Neuronal stem cell (in vitro differentiated cells): ENCODE data around the gene MAP1A.

Source experiments
- DNase-seq: peaks from one replicate; pipeline ENCODE4 v3.0.0-alpha.2; 2013; ENCODE audit warnings: low spot score
- H2AFZ ChIP-seq: one replicate; pipeline ENCODE4 v1.6.1; 2013; ENCODE audit warnings: mild to moderate bottlenecking, low read length, inconsistent platforms
- H2AK5ac ChIP-seq: 2 replicates; pipeline ENCODE4 v1.6.1; 2013; ENCODE audit warnings: low read depth, mild to moderate bottlenecking, inconsistent platforms, low read length, moderate library complexity, mixed read lengths
- H2BK120ac ChIP-seq: 2 replicates; pipeline ENCODE4 v1.6.1; 2013; ENCODE audit warnings: low read depth, mild to moderate bottlenecking, inconsistent platforms, low read length, moderate library complexity, mixed read lengths
- H2BK12ac ChIP-seq: one replicate; pipeline ENCODE4 v1.6.1; 2013; ENCODE audit warnings: low read length, inconsistent platforms
- H2BK15ac ChIP-seq: 2 replicates; pipeline ENCODE4 v1.6.1; 2013; ENCODE audit warnings: mild to moderate bottlenecking, low read length, inconsistent platforms, mixed read lengths
- H2BK5ac ChIP-seq: one replicate; pipeline ENCODE4 v1.6.1; 2013; ENCODE audit warnings: inconsistent platforms, mild to moderate bottlenecking, low read length, moderate library complexity
- H3K14ac ChIP-seq: one replicate; pipeline ENCODE4 v1.6.1; 2013; ENCODE audit warnings: low read length, inconsistent platforms
- H3K18ac ChIP-seq: 2 replicates; pipeline ENCODE4 v1.6.1; 2013; ENCODE audit warnings: low read length, inconsistent platforms
- H3K23ac ChIP-seq: 2 replicates; pipeline ENCODE4 v1.6.1; 2013; ENCODE audit warnings: low read depth, mild to moderate bottlenecking, mixed read lengths, low read length, inconsistent platforms; ENCODE audit not compliant: poor library complexity
- H3K27ac ChIP-seq: replicated peaks from 3 replicates; pipeline ENCODE4 v1.5.1; 2013; ENCODE audit warnings: low read length, inconsistent platforms
- H3K27me3 ChIP-seq, 3 experiments: 2 replicates each; pipeline ENCODE4 v1.6.1; 2013; ENCODE audit warnings: low read length in 3 of 3, mild to moderate bottlenecking in 2 of 3, inconsistent platforms in 1 of 3, low read depth in 1 of 3, mixed read lengths in 1 of 3, moderate library complexity in 1 of 3; ENCODE audit not compliant: control insufficient read depth in 3 of 3, insufficient read depth in 3 of 3
- H3K36me3 ChIP-seq, 2 donors: replicated peaks in 1 of 2; 2 replicates each; pipeline ENCODE4 v1.6.1; 2013; ENCODE audit warnings: low read length in 2 of 2; ENCODE audit not compliant: control insufficient read depth in 2 of 2, insufficient read depth in 2 of 2
- H3K4ac ChIP-seq: 2 replicates; pipeline ENCODE4 v1.6.1; 2013; ENCODE audit warnings: inconsistent platforms, mild to moderate bottlenecking, low read length, moderate library complexity
- H3K4me1 ChIP-seq, 2 donors: 1 replicate in 1 of 2; 2 replicates in 1 of 2; pipeline ENCODE4 v1.6.1; 2013; ENCODE audit warnings: low read length in 2 of 2, low read depth in 1 of 2; ENCODE audit not compliant: control insufficient read depth in 2 of 2, insufficient read depth in 1 of 2
- H3K4me2 ChIP-seq: one replicate; pipeline ENCODE4 v1.6.1; 2013; ENCODE audit warnings: mild to moderate bottlenecking, low read length, inconsistent platforms; ENCODE audit not compliant: insufficient read depth, poor library complexity, severe bottlenecking
- H3K4me3 ChIP-seq, 2 donors: 2 replicates each; pipeline ENCODE4 v1.5.1; 2013; ENCODE audit warnings: low read length in 2 of 2, mild to moderate bottlenecking in 2 of 2, inconsistent platforms in 1 of 2, moderate library complexity in 1 of 2
- H3K79me1 ChIP-seq: one replicate; pipeline ENCODE4 v1.6.1; 2013; ENCODE audit warnings: low read depth, mild to moderate bottlenecking, inconsistent platforms, low read length, moderate library complexity
- H3K9ac ChIP-seq: one replicate; pipeline ENCODE4 v1.6.1; 2013; ENCODE audit warnings: mild to moderate bottlenecking, low read depth, low read length, inconsistent platforms; ENCODE audit not compliant: poor library complexity
- H3K9me3 ChIP-seq, 2 donors: replicated peaks in 1 of 2; 2 replicates each; pipeline versions ENCODE3 to v1.6.1; 2013; ENCODE audit warnings: low read length in 2 of 2, mild to moderate bottlenecking in 2 of 2, inconsistent platforms in 1 of 2, low read depth in 1 of 2, mixed read lengths in 1 of 2, moderate library complexity in 1 of 2; ENCODE audit not compliant: control insufficient read depth in 2 of 2, insufficient read depth in 1 of 2
- H4K8ac ChIP-seq: one replicate; pipeline ENCODE4 v1.6.1; 2013; ENCODE audit warnings: low read depth, mild to moderate bottlenecking, inconsistent platforms, low read length, moderate library complexity
- H4K91ac ChIP-seq: one replicate; pipeline ENCODE4 v1.6.1; 2013; ENCODE audit warnings: low read length, low read depth, mild to moderate bottlenecking, inconsistent platforms; ENCODE audit not compliant: poor library complexity
- WGBS, 2 donors: extraction: QIAGEN DNeasy Blood & Tissue Kit; methylation state at CpG; one replicate each; pipeline ENCODE4 v1.1.7; 2013; ENCODE audit warnings: missing lambda C conversion rate in 2 of 2, mixed read lengths in 1 of 2; ENCODE audit not compliant: insufficient read length in 2 of 2, insufficient replicate concordance in 1 of 2; ENCODE audit errors: extremely low coverage in 2 of 2; 5-methylcytosine and 5-hydroxymethylcytosine counted together

Gene MAP1A

DNA sequence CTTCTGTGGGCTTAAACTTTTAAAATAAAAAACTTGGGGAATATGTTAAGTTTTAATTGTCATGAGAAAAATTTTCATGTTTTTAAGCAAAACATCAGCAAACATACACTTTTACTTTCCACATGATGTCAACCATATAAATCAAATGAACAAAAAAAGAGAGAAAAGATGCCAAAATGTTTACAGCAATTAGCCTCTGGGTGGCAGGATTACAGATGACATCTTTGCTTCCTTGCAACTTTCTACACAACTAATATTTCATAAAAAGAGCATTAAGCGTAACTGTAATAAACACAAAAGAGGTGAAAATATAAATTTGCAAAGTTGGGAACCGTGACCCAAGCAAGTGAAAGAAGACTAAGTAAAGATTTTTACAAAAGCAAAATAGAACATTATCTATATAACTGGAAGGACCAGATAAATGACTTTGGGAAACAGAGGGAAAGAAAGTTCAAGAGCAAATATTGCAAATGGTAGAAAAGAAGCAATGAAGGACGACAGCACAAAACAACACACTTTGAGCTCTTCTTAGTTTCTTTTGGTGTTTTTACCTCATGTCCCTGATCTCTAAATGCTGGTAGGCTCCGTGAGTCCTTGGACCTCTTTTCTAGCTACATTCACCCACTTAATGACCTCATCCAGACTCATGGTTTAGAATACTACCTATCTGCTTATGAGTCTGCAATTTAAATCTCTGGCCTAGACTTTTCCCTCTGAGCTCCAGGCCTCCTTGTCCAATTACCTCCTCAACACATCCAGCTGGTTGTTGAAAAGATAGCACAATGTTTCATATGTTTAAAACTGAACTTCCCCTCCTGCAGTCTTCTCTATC lies 33.9 kb upstream of the MAP1A start:
- H2BK120ac ChIP-seq, result no peak overlapping the region
- no peak overlapping the region for H2AFZ ChIP-seq
- H3K18ac ChIP-seq, result no peak overlapping the region
- H3K9ac ChIP-seq, result no peak overlapping the region
- H3K36me3 ChIP-seq, result peaks cover 25 to 91% of the 10 kb centered on the region in 2 donors
- H3K27me3 ChIP-seq, result no peaks in the 10 kb centered on the region
- no peaks in the 10 kb centered on the region for H3K79me1 ChIP-seq
- no peaks in the 10 kb centered on the region for H3K4me1 ChIP-seq
- no peak overlapping the region for H3K23ac ChIP-seq
- no peak overlapping the region for H3K4me3 ChIP-seq
- no peak overlapping the region for H4K91ac ChIP-seq
- H3K4ac ChIP-seq, result no peak overlapping the region
- WGBS, 2 donors, result no CpG with 5 or more reads among the region's 4 CpGs
- no peak overlapping the region for H2BK15ac ChIP-seq
- no peak overlapping the region for H4K8ac ChIP-seq
- no peak overlapping the region for H3K4me2 ChIP-seq
- H2BK5ac ChIP-seq, result no peak overlapping the region
- no peak overlapping the region for H2BK12ac ChIP-seq
- no peak overlapping the region for H3K27ac ChIP-seq
- peaks cover 1 to 6% of the 10 kb centered on the region in 2 donors for H3K9me3 ChIP-seq
- DNase-seq, result no peak
- no peak overlapping the region for H2AK5ac ChIP-seq
- no peak overlapping the region for H3K14ac ChIP-seq

- Histone ChIP-seq H3K9me3 (peaks cover 1 to 6% of the 10 kb centered on the region in 2 donors), H3K36me3 (peaks cover 25 to 91% of the 10 kb centered on the region in 2 donors), H3K27me3 (no peaks in the 10 kb centered on the region)
Observed at GRCh38 chr15:43484455-43484854, 33.0 kb upstream of the MAP1A start.

GRCh38 chr15:43487271-43487895 lies 30.0 kb upstream of the MAP1A start:
- no peaks in the 10 kb centered on the region for H3K27me3 ChIP-seq
- peaks cover 1 to 6% of the 10 kb centered on the region in 2 donors for H3K9me3 ChIP-seq
- no peak overlapping the region for H2BK15ac ChIP-seq
- no peak overlapping the region for H4K91ac ChIP-seq
- H3K18ac ChIP-seq, result no peak overlapping the region
- H2AFZ ChIP-seq, result no peak overlapping the region
- peaks cover 25 to 95% of the 10 kb centered on the region in 2 donors for H3K36me3 ChIP-seq
- H3K14ac ChIP-seq, result no peak overlapping the region
- H3K27ac ChIP-seq, result no peak overlapping the region
- H3K4me1 ChIP-seq, result peaks cover 3% of the 10 kb centered on the region in 2 donors
- no peak overlapping the region for H4K8ac ChIP-seq
- H2BK5ac ChIP-seq, result no peak overlapping the region
- no peak overlapping the region for H3K4me3 ChIP-seq
- no peak overlapping the region for H3K4ac ChIP-seq
- no peak overlapping the region for H3K9ac ChIP-seq
- H3K79me1 ChIP-seq, result no peaks in the 10 kb centered on the region
- H3K4me2 ChIP-seq, result no peak overlapping the region
- no peak overlapping the region for H3K23ac ChIP-seq
- H2BK12ac ChIP-seq, result no peak overlapping the region
- no peak overlapping the region for H2BK120ac ChIP-seq
- H2AK5ac ChIP-seq, result no peak overlapping the region
- WGBS, 2 donors, result no CpG with 5 or more reads among the region's 6 CpGs
- DNase-seq, result no peak

More at GRCh38 chr15:43484455-43484854, 33.0 kb upstream of the MAP1A start:
- H2BK120ac ChIP-seq, result no peak overlapping the region
- no peak overlapping the region for H4K8ac ChIP-seq
- no peak overlapping the region for H4K91ac ChIP-seq
- no peak overlapping the region for H2BK5ac ChIP-seq
- no peak overlapping the region for H2AK5ac ChIP-seq
- no peak overlapping the region for H3K4ac ChIP-seq
- no peak overlapping the region for H3K23ac ChIP-seq
- WGBS, 2 donors, result no CpG with 5 or more reads among the region's 2 CpGs
- H2BK15ac ChIP-seq, result no peak overlapping the region
- H3K18ac ChIP-seq, result no peak overlapping the region
- H2AFZ ChIP-seq, result no peak overlapping the region
- H3K14ac ChIP-seq, result no peak overlapping the region
- no peak overlapping the region for H3K9ac ChIP-seq
- no peak for DNase-seq
- H3K4me3 ChIP-seq, result no peak overlapping the region
- no peak overlapping the region for H2BK12ac ChIP-seq
- H3K79me1 ChIP-seq, result no peaks in the 10 kb centered on the region
- no peak overlapping the region for H3K4me2 ChIP-seq
- H3K4me1 ChIP-seq, result no peaks in the 10 kb centered on the region
- H3K27ac ChIP-seq, result no peak overlapping the region

- H3K4me2 ChIP-seq, result no peak overlapping the region
- H2BK15ac ChIP-seq, result no peak overlapping the region
- H3K27me3 ChIP-seq, result no peaks in the 10 kb centered on the region
- H3K4me1 ChIP-seq, result peaks cover 6 to 7% of the 10 kb centered on the region in 2 donors
- H3K27ac ChIP-seq, result no peak overlapping the region
- no peaks in the 10 kb centered on the region for H3K79me1 ChIP-seq
- no peak overlapping the region for H3K23ac ChIP-seq
- H2AFZ ChIP-seq, result no peak overlapping the region
- no peak overlapping the region for H2BK12ac ChIP-seq
- H3K9ac ChIP-seq, result no peak overlapping the region
- H3K18ac ChIP-seq, result no peak overlapping the region
- H3K4me3 ChIP-seq, result no peak overlapping the region
- no peak overlapping the region for H3K4ac ChIP-seq
- no peak overlapping the region for H4K8ac ChIP-seq
- H4K91ac ChIP-seq, result no peak overlapping the region
- no peak overlapping the region for H2AK5ac ChIP-seq
- WGBS, 2 donors, result no CpG with 5 or more reads among the region's 3 CpGs
- H3K14ac ChIP-seq, result no peak overlapping the region
- no peak overlapping the region for H2BK5ac ChIP-seq
- no peak overlapping the region for H2BK120ac ChIP-seq
- DNase-seq, result no peak
- peaks cover 25 to 82% of the 10 kb centered on the region in 2 donors for H3K36me3 ChIP-seq
- peaks cover 1 to 6% of the 10 kb centered on the region in 2 donors for H3K9me3 ChIP-seq
Observed at GRCh38 chr15:43488790-43489189, 28.6 kb upstream of the MAP1A start.
